Body of pancreas (tissue), 4 donors: ENCODE measurements around the gene SLIRP. TPM values are rescaled to one million over a fixed set of nuclear protein-coding genes. Genes with fewer than 3 reads are reported as not detected.

ENCODE experiments used
- ATAC-seq: fragments of 150-250 bp; one replicate; pipeline ENCODE4 v1.9.1; 2016
- DNase-seq, 4 donors: peaks; one replicate each; pipeline ENCODE4 v3.0.0-alpha.2; 2019
- H3K27ac ChIP-seq, 4 donors: fragments of 200-600 bp; sonication (generic); 1 replicate in 3 of 4; 2 replicates in 1 of 4; pipeline versions ENCODE4 v1.5.1 to v1.6.1; 2016 to 2019; ENCODE audit warnings: mild to moderate bottlenecking in 1 of 4, mixed read lengths in 1 of 4, moderate library complexity in 1 of 4
- H3K27me3 ChIP-seq, 2 donors: fragments of 200-600 bp; sonication (generic); one replicate each; pipeline ENCODE4 v1.6.0; 2016; ENCODE audit warnings: mild to moderate bottlenecking in 1 of 2
- H3K36me3 ChIP-seq, 2 donors: fragments of 200-600 bp; sonication (generic); replicated peaks in 1 of 2; 2 replicates each; pipeline ENCODE4 v1.5.1; 2016; ENCODE audit warnings: low read depth in 2 of 2; ENCODE audit not compliant: insufficient read depth in 1 of 2
- H3K4me1 ChIP-seq: fragments of 200-600 bp; sonication (generic); one replicate; pipeline ENCODE4 v1.6.0; 2016
- H3K4me3 ChIP-seq, 2 donors: fragments of 200-600 bp; sonication (generic); 1 replicate in 1 of 2; 2 replicates in 1 of 2; pipeline ENCODE4 v1.5.1; 2016 to 2019
- H3K9me3 ChIP-seq, 3 donors: fragments of 200-600 bp; sonication (generic); 1 replicate in 2 of 3; 2 replicates in 1 of 3; pipeline ENCODE4 v1.5.1; 2016
- POLR2A ChIP-seq, 3 donors: fragments of 450-650 bp; IDR thresholded peaks; one replicate each; pipeline ENCODE4 v1.6.1; 2016; ENCODE audit warnings: antibody characterized with exemption in 3 of 3, mild to moderate bottlenecking in 2 of 3
- WGBS, 2 donors: methylation state at CpG; one replicate each; pipeline ENCODE4 v1.1.5; 2017; 5-methylcytosine and 5-hydroxymethylcytosine counted together
- intact Hi-C: fragments of 100-400 bp; cut with DNase I; formaldehyde crosslinking; loops from one replicate; pipeline ENCODE4 v1.15.1; 2023
- total RNA-seq, 2 donors: library from RNA; depleted of rRNA; stranded (reverse); fragments of >200 nt; gene quantifications; one replicate each; pipeline ENCODE4 v1.1.0, GENCODE V29; 2016
- TF ChIP-seq, protein P1 (sequence below), 7 experiments: fragments of 450-650 bp in 4 of 7; fragments of 200-600 bp in 3 of 7; sonication (generic) in 3 of 7; IDR thresholded peaks; one replicate each; pipeline ENCODE4 v1.5.1; 2016 to 2019; ENCODE audit warnings: antibody characterized with exemption in 7 of 7

The SLIRP gene
- total RNA-seq, 2 donors from 2014 or later = 69.2 to 96.2 TPM

DNA sequence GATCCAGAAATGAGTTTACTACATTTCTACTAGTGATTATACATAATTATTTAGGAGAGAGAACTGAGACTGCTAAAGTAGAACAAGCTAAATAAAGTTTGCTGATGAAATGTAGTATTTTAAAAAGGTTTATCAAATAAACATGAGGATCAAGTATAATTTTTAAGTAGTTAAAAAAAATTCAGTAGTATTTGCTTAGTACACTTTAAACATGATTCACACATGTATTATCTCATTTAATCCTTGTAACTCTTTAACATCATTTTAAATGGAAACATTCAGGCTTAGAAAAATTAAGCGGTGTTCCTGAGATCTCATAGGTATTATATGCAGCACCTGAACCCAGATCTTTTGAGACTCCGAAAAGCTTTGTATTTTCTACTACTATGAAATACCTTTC, 44.4 kb downstream of the SLIRP start:
- no peaks in the 10 kb centered on the region for H3K27me3 ChIP-seq
- ATAC-seq (no peak), DNase-seq (no peak)
- H3K36me3 ChIP-seq = peaks cover 8 to 31% of the 10 kb centered on the region in 2 donors
- 94 to 95% methylated on average over 2 of the region's 2 CpGs for WGBS, 2 donors
- H3K9me3 ChIP-seq = no peaks in the 10 kb centered on the region
- no peak overlapping the region for H3K4me3 ChIP-seq
- no peak overlapping the region for H3K27ac ChIP-seq
- TF ChIP-seq, protein P1, sequence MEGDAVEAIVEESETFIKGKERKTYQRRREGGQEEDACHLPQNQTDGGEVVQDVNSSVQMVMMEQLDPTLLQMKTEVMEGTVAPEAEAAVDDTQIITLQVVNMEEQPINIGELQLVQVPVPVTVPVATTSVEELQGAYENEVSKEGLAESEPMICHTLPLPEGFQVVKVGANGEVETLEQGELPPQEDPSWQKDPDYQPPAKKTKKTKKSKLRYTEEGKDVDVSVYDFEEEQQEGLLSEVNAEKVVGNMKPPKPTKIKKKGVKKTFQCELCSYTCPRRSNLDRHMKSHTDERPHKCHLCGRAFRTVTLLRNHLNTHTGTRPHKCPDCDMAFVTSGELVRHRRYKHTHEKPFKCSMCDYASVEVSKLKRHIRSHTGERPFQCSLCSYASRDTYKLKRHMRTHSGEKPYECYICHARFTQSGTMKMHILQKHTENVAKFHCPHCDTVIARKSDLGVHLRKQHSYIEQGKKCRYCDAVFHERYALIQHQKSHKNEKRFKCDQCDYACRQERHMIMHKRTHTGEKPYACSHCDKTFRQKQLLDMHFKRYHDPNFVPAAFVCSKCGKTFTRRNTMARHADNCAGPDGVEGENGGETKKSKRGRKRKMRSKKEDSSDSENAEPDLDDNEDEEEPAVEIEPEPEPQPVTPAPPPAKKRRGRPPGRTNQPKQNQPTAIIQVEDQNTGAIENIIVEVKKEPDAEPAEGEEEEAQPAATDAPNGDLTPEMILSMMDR (IDR thresholded peaks at IDR 0.05) = no peak
- TF ChIP-seq POLR2A (IDR thresholded peaks at IDR 0.05) = no peak
- intact Hi-C loops = no loop called here
- H3K4me1 ChIP-seq = no peaks in the 10 kb centered on the region

GRCh38 chr14:77752799-77753516, 45.1 kb downstream of the SLIRP start:
- DNase-seq (no peak), ATAC-seq (no peak)
- intact Hi-C loops = no loop called here
- Histone ChIP-seq H3K4me1 (no peaks in the 10 kb centered on the region), H3K27me3 (no peaks in the 10 kb centered on the region), H3K27ac (no peak overlapping the region), H3K9me3 (no peaks in the 10 kb centered on the region), H3K4me3 (no peak overlapping the region), H3K36me3 (peaks cover 8 to 28% of the 10 kb centered on the region in 2 donors)
- 67% methylated on average over 3 of the region's 3 CpGs for WGBS, 2 donors
- TF ChIP-seq POLR2A (IDR thresholded peaks at IDR 0.05) = no peak
- TF ChIP-seq, protein P1 (IDR thresholded peaks at IDR 0.05) = no peak

DNA sequence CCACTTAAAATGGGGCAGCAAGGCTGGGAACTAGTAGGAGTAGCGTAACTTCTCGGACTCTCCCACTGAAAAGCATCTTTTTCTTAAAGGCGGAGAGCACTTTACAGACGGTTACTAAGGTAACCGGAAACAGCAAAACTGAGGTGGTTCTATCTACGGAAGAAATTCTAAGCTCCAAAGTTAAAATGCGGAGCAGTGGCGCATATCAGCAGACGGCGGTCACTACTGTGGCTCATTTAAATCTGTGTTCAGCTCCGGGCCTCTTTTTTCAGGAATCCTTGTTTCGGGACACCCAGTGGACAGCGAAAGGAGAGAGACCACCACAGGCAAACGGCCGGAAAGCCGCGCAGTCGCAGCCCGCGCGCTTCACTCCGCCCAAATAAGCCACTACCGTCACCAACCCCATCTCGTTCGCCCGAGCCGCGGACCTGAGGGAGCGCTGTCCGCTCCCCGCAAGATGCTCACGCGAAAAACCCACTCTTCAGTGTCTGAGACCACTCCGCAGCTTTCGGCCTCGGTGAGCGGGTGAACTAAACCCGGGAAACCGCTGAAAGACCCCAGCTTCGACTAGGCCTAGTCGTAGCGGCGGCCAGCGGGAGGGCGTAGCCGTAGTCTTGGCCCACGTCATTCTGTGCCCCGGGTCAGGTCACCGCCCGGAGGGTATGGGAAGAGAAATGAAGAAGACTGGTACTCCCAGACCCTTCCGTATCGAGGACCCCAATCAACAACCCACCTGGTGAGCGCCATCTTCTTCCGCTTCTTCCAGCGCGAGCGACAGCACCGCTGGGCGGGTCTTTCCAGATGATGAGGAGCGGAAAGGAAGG, 52.7 kb downstream of the SLIRP start, which contains the start of gene SNW1:
Gene SNW1 (minus strand): TSS at position 776 of the 824 bp plus-strand sequence. CDS start 29 bp downstream, at position 747.
- no peaks in the 10 kb centered on the region for H3K9me3 ChIP-seq
- DNase-seq (peak; percentile 91 to 95 (median 94)), ATAC-seq (peak; percentile 67)
- intact Hi-C loops = no loop called here
- WGBS, 2 donors = 0% methylated on average over 23 to 60 of the region's 60 CpGs
- H3K4me1 ChIP-seq = peaks cover 22% of the 10 kb centered on the region
- no peaks in the 10 kb centered on the region for H3K27me3 ChIP-seq
- H3K36me3 ChIP-seq = no peaks in the 10 kb centered on the region
- peak within 1 kb of the TSS; percentile 77 to 90 (median 82) for H3K27ac ChIP-seq
- TF ChIP-seq, protein P1 (IDR thresholded peaks at IDR 0.05) = peak in 2 of 7 experiments; percentile 3 to 19
- peak; percentile 50 to 88 (median 88) for TF ChIP-seq POLR2A (IDR thresholded peaks at IDR 0.05)
- peak within 1 kb of the TSS; percentile 71 to 95 for H3K4me3 ChIP-seq

- peak; percentile 19 to 46 (median 31) for DNase-seq
- peak overlapping the region; percentile 77 to 90 (median 82) for H3K27ac ChIP-seq
These were observed 53.5 kb downstream of the SLIRP start for GRCh38 chr14:77761205-77761931.

More at GRCh38 chr14:77761205-77761931, 53.5 kb downstream of the SLIRP start:
- Histone ChIP-seq H3K27me3 (no peaks in the 10 kb centered on the region), H3K36me3 (no peaks in the 10 kb centered on the region), H3K4me1 (peaks cover 22% of the 10 kb centered on the region), H3K4me3 (peak overlapping the region; percentile 71 to 95), H3K9me3 (no peaks in the 10 kb centered on the region)
- WGBS, 2 donors = 1 to 3% methylated on average over 19 to 24 of the region's 24 CpGs
- TF ChIP-seq, protein P1 (IDR thresholded peaks at IDR 0.05) = peak in 1 of 7 experiments; percentile 10
- TF ChIP-seq POLR2A (IDR thresholded peaks at IDR 0.05) = no peak
- intact Hi-C loops = no loop called here
- ATAC-seq = peak; percentile 98
